GM19025 (cell line): ENCODE results near the gene HSD17B3.
"Not testable (repeated sequence)": the region's sequence is repeated elsewhere in the genome, so short reads cannot be mapped to it uniquely, and the experiment has no call there.

Experiments used
- ATAC-seq: cut with Tn5 transposase; IDR thresholded peaks from one replicate; pipeline ENCODE4 v1.9.1; 2021; ENCODE audit warnings: mild to moderate bottlenecking, low read depth, moderate library complexity; ENCODE audit not compliant: unreplicated experiment

The HSD17B3 gene

DNA sequence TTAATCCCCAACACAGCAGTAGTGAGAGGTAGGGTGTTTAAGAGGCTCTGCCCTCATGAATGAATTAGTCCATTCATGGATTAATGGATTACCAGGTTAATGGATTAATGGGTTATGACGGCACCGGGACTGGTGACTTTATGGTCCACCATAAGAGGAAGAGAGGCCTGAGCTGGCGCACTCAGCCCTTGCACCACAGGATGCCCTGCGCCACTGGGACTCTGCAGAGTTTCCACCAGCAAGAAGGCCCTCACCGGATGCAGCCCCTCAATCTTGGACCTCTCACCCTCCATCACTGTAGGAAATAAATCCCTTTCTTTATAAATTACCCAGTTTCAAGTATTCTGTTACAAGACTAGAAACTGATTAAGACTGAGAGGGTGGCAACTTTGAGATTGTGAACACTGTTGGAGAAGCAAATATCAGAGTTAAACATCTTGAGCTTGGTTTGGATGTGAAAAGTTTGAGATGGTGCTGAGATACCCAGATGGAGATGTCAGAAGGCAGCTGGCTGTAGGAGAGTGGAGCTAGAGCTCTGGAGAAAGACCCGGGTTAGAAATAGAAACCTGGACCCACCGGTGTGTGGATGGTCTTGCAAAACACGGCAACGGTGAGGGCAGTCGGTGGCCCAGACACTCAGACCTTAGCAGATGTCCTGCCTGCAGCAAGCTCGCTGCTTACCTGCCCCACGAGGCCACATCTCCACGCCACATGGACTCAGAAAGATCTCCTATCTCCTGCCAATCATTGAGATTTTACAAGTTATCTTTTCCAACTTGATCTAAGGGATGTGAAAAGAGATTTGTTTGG, 98.8 kb downstream of the HSD17B3 start:
- ATAC-seq, result no peak

DNA sequence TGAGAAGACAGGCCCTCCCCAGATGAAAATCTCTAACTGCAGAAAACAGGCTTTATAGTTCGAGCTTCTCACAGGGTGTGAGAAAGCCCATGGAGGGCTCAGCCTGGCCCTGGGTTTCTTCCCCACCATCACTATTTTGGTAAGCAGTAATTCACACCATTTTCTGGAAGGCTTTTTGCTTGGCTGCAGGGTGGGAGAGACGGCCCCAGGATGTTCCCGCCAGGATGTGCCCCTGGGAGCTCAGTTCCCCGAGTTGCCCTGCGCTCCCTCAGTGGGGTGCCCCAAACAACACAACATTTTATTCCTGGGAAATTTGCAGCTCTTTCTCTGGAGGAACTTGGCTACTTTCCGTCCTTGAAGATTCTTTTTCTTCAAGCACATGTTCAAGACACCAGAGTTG, 100.8 kb downstream of the HSD17B3 start:
- no peak for ATAC-seq

DNA sequence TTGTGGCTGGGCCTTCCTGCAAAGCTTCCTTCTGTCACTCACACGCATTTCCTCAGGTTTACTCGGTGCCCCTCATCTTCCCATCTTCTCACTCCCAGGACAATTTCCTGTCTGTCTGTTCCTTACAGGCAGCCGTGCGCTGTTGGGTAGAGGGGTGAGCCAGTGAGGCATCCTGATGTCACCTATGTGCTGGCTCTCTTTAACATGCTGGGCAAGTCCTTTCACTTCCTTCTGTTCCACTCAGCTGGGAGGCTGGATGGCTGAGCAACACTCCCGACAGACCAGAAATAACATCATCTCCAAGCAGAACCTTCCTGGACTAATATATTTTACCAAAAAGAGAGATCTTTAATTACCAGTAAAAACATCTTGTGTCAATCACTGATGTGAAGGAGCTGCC, 103.0 kb downstream of the HSD17B3 start:
- ATAC-seq, result no peak

DNA sequence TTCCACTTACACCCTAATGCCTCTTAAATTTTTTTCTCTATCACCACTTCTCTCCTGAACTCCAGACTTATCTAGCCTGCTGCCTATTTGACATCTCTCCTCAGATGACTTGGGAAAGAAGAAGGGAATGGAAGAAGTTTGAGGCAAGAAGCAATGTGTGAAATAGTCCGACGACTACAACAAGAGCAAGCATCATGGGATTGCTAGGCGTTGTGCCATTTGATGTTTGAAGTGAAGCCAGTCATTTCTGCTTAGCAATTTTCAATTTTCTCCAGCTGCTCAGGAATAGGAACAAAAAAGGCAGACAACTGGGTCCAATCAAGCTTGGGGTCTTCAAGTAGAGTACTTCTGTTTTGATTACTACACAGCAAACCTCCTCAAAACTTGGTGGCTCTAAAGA, 106.4 kb downstream of the HSD17B3 start:
- ATAC-seq, result no peak

DNA sequence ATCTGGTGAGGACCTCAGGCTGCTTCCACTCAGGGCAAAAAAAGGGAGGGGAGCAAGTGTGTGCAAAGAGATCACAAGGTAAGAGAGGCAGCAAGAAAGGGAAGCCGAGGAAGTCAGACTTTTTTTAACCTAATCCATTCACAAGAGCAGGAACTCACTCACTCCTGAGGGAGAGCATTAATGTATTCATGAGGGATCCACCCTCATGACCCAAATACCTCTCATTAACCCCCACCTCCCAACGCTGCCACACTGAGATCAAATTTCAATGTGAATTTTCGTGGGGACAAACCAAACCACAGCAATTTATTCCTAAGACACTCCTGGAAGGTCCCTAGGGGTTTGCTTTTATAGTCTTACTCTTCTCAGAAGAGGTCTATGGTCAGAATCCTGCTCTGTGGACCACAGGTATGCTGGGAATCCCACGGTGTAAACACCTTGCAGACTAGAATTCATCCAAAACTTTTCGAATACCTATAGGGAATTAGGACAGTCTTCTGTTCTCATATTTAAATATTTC, 108.7 kb downstream of the HSD17B3 start:
- no peak for ATAC-seq

DNA sequence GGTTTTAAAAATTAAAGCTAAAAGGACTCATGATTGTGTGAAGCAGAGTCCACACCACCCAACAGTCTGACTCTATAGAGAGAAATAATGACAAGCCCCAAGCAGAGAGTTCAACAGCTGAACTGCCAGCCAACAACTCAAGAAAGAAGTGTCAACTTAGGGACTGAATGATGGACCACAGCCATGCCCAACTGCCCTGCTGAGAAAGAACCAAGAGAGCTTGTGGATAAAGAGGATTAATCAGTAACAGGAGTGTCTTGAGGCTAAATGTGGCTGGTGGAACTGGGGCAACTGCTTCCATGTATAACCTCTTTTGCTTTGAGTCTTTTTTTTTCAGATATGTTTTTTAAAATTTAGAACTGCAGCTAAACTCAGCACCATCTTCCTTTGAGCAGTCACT, 109.3 kb downstream of the HSD17B3 start:
- no peak for ATAC-seq

DNA sequence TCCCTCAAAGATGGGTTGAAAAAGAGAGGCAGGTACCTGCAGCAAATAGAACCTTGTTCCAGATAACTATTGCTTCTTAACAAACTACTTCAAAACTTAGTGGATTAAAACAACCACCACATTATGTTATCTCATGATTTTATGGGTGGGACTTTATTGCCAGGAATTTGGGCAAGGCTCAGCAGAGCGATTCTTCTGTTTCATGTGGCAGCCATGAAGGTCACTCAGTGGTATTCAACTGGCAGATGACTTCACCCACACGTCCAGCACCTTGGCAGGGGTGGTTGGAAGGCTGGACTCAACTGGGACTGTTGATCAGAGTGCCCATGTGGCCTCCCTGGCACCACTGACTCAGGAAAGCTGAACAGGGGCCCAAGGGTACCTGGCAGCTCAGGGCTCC, 112.0 kb downstream of the HSD17B3 start:
- no peak for ATAC-seq

DNA sequence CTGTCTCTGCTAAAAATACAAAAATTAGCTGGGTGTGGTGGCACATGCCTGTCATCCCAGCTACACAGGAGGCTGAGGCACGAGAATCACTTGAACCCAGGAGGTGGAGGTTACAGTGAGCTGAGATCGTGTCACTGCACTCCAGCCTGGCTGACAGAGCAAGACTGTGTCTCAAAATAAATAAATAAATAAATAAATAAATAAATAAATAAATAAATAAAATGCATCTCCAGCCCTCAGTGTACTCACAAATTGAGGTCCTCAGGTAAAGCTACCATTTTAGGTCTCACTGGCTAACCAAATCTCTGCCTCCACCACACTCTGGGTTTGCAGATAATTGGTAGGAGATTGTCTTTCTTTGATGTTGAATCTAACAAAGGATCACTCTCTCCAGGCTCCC, 112.4 kb downstream of the HSD17B3 start:
- ATAC-seq, result not testable (repeated sequence)

DNA sequence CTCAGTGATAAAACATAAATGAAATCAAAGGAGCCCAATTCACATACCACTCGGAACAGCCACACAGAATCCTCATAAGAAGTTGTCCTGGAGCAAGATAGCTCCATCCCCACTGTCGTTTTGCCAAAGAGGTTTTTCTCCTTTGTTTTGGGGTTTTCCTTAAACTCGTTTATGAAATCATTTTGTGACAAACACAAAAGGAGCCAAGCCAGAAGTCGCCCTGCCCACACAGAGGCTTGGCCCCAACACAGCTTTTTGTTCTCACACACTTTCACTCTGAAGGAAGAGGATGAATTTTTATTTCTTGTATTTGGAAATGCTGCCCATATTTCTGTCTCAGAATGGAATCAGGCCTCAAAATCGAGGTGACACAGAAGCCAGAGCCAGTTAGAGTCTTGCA, 113.4 kb downstream of the HSD17B3 start:
- ATAC-seq, result no peak

DNA sequence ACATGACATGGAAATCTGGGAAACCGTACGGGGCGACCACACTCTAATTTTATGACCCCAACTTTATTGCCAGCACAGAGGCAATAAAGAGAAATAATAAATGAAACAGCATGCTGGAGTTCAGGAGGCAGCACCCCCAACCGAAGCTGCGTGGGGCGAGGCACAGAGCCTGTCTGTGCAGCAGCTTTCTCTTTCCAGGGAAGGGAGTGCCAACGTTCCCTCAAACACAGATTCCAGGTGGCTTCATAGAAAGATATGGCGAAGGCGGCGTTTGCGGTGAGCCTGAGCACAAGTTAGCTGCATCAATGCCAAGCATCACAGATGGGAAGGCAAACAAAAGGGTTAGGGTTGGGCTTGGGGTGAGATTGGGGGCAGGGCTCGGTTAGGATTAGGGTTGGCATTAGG, 114.8 kb downstream of the HSD17B3 start:
- ATAC-seq, result no peak

DNA sequence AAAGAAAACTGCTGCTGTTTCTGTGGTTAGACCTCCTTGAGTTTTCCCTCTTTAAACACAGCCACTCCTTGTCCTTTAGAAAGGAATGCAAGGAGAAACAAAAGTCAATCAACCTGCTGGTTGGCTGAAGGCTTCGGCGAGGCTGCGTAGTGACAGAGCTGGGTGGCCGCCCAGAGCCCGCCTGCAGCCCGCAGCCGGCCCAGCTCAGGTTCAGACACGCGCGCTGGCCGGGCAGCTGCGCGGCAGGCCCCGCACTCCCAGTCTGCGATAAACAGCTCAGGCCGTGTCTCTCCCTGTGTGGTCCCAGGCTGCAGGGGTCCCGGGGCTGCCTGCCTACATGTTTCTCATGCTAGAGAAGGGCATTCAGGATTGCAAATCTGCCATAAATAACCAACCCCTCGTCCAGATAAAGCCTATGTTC, 115.4 kb downstream of the HSD17B3 start:
- no peak for ATAC-seq

DNA sequence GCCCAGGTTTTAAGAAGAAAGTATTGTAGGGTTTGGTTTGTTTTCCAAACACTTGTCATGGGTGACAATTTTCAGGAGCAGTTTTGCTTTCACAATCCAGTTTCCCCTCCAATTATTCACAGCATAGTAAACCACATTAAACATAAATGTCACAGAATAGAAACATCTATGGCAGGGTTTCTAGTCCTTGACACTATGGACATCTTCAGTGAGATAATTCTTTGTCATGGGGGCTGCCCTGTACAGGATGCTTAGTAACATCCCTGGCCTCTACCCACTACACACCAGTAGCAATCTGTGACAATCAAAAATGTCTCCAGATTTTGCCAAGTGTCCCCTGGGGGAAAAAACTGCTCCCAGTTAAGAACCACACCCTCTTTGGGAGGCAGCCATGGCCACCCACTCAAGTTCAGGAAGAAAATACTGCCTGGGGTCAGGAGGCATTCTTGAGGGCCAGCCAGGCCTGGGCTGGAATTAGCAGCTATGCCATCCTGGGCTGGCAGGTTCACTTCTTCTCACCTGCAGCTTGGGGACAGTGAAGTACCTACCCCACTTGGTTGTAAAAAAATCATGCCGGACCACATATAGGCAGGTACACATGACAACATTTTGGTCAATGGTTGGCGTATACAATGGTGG, 116.3 kb downstream of the HSD17B3 start:
- no peak for ATAC-seq
